SKM-1 treated with dmso at 0.1 percent for 144 hours (cell line): ENCODE data around the gene EXD1.
"Not testable (repeated sequence)": the region's sequence is repeated elsewhere in the genome, so short reads cannot be mapped to it uniquely, and the experiment has no call there.

ENCODE experiments used
- DNase-seq: peaks from one replicate; lab custom pipeline; 2025; ENCODE audit not compliant: unreplicated experiment; lab: John Stamatoyannopoulos, UW

Gene EXD1

DNA sequence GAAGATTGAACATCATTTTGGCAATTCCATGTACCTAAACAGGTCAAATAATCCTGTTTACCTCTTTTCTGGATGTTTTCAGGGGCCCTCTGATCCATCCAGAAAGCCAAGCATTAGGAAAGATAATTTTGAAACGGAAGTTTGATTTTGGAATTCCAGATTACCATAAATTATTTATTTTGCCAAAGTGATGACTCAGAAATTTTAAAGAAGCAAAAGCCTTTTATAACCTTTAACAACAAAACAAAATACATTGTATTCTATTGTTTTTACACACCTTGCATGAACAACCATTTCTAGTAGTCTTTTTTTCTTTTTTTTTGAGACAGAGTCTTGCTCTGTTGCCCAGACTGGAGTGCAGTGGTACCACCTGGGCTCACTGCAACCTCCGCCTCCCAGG lies 82.5 kb downstream of the EXD1 start:
- DNase-seq, result no peak

GRCh38 chr15:41139619-41140018 lies 90.9 kb downstream of the EXD1 start:
- no peak for DNase-seq

- DNase-seq, result not testable (repeated sequence)
Observed at GRCh38 chr15:41139112-41139511, 91.4 kb downstream of the EXD1 start.

DNA sequence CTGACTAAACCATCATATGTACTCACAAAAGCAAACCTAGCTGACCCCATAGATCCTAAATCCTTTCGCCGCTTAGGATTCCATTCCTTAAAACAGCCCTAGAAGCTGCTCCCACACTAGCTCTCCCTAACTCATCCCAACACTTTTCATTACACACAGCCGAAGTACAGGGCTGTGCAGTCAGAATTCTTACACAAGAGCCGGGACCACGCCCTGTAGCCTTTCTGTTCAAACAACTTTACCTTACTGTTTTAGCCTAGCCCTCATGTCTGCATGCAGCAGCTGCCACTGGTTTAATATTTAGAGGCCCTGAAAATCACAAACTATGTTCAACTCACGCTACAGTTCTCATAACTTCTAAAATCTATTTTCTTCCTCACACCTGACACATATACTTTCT lies 95.0 kb downstream of the EXD1 start:
- DNase-seq, result not testable (repeated sequence)

- DNase-seq, result no peak
Observed at GRCh38 chr15:41133454-41133853, 97.1 kb downstream of the EXD1 start.
